NT2/D1 (cell line): ENCODE data around the gene VENTX.

Experiments
- SUZ12 ChIP-seq: IDR thresholded peaks from 2 replicates; pipeline ENCODE4 v1.6.1; 2011; ENCODE audit not compliant: insufficient read length, insufficient read depth; ENCODE audit errors: extremely low read depth
- YY1 ChIP-seq: IDR thresholded peaks from 2 replicates; pipeline ENCODE4 v1.6.1; 2011; ENCODE audit not compliant: insufficient read length, insufficient read depth
- ZNF274 ChIP-seq: IDR thresholded peaks from 2 replicates; pipeline ENCODE4 v1.6.1; 2011; ENCODE audit warnings: mild to moderate bottlenecking, low read depth, low read length

GRCh38 chr10:133203652-133204195 lies 33.9 kb upstream of the VENTX start:
- TF ChIP-seq YY1 (no peak), SUZ12 (no peak), ZNF274 (no peak)
